ENCODE results near the gene SEC11A.
"Not testable (repeated sequence)": the region's sequence is repeated elsewhere in the genome, so short reads cannot be mapped to it uniquely, and the experiment has no call there.

The SEC11A gene

DNA sequence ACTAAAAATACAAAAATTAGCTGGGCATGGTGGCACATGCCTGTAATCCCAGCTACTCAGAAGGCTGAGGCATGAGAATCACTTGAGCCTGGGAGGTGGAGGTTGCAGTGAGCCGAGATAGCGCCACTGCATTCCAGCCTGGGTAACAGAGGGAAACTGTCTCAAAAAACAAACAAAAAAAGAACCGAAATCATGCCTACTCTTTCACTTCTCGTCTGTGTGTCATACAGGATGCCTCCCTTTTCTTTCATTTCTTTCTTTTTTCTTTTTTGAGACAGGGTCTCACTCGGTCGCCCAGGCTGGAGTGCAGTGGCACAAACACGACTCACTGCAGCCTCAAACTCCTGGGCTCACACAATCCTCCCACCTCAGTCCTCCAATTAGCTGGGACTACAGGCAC lies 29.5 kb downstream of the SEC11A start:
- H3K27ac ChIP-seq = peak overlapping the region; percentile 43
- not testable (repeated sequence) for DNase-seq (ENCODE audit: low read depth, low spot score)

DNA sequence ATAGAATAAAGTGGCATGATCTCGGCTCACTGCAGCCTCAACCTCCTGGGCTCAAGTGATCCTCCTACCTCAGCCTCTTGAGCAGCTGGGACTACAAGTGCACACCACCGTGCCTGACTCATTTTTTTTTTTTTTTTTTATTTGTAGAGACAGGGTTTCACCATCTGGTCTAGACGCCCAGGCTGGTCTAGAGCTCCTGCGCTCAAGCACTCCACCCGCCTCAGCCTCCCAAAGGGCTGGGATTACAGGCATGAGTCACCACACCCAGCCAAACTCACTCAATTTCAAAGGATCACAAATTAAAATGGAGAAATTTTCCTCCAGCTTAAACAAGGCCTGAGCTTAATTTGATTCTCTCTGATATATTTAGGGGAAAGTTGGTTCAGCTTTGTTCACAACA lies 30.6 kb downstream of the SEC11A start:
- peak; percentile 52 for DNase-seq (ENCODE audit: low read depth, low spot score)
- peak overlapping the region; percentile 43 for H3K27ac ChIP-seq

DNA sequence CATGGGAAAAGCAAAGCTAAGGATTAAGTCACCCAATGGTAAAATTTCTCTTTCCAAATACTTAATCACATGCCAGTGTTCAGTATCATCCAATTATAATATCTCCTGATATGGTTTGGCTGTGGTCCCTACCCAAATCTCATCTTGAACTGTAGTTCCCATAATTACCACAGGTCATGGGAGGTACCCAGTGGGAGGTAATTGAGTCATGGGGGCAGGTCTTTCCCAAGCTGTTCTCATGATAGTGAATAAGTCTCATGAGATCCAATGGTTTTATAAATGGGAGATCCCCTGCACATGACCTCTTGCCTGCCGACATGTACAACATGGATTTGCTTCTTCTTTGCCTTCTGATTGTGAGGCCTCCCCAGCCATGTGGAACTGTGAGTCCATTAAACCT lies 31.8 kb downstream of the SEC11A start:
- DNase-seq (ENCODE audit: low read depth, low spot score) = no peak
- H3K27ac ChIP-seq = no peak overlapping the region

DNA sequence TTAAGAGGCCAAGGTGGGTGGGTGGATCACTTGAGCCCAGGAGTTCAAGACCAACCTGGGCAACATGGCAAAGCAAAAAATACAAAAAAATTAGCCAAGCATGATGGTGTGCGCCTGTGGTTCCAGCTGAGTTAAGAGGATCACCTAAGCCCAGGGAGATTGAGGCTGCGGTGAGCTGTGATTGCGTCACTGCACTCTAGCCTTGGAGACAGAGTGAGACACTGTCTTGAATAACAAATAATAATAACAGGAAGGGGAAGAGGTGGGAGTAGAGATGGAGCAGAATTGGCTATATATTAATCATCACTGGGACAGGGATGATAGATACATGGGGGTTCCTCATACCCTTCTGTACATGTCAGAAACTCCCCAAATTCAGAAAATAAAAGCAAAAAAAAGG lies 34.1 kb downstream of the SEC11A start:
- no peak for DNase-seq (ENCODE audit: low read depth, low spot score)
- H3K27ac ChIP-seq = no peak overlapping the region

DNA sequence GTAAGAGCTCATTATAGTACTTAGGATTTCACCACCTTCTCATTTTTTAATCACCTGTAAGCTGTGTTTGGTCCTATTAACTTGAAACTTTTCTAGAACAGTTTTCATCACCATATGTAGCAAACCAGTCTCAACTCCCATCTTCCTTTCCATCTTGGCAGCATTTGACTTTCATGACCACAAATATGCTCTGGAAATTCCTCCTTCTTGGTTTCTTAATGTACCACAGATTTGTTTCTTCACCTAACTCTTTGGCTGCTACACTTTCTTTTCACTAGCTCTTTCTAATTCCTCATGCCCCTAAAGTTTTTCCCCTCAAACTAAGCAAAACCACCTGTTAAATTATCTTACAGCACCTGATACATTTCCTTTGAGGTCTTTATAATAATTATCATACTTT lies 44.7 kb downstream of the SEC11A start:
- H3K27ac ChIP-seq = no peak overlapping the region
- no peak for DNase-seq (ENCODE audit: low read depth, low spot score)

DNA sequence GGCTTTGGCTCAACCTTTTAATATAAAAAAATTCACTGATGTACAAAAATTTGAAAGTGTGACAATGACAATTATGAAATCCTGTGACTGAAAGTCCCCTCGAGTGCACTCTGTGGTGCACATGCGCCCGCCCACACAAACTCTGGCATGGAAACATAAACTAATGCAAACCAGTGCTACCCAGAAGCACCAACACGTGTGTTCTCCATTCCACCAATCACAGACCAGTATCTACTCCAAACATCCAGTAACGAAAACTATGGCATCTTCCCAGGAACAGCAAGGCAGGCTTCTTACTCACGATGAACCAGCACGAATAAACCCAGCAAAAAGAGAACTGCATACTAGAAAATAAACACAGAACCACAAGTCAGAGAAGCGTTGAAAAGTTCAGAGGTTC lies 46.2 kb downstream of the SEC11A start:
- no peak for DNase-seq (ENCODE audit: low read depth, low spot score)
- no peak overlapping the region for H3K27ac ChIP-seq

DNA sequence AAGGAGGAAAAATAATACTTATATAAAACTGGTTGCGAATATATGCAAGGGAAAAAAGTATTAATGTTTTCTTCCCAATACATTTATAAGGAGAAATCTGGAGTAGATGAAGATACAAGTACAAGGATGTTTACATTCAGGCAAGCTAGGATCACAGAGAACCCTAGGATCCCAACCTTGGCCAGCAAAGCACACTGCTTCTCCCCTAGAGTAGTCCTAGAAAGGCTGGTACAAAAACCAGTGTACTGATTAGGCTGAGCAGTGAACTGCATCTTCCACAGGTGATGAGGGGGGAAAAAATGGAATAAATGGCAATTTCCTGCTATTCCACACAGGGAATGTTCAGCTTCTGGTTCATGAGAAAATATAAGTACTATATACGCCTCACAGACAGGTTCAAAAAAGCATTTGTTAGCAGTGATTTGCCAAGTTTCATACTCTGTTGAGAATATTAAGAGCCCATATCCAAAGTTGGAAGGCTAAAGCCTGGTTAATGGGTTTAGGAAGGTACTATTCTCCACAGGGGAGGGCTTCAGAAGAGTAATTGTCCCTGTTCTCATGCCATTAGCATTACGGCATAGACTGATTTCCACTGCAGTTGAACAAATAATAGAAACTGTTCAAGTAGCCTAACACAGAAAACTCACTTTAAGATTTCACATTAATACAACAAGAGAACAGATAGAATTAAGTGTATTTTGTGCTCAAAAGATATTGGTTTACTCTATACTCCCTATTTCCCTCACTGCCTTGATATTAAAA lies 47.5 kb downstream of the SEC11A start:
- no peak for DNase-seq (ENCODE audit: low read depth, low spot score)
- no peak overlapping the region for H3K27ac ChIP-seq

DNA sequence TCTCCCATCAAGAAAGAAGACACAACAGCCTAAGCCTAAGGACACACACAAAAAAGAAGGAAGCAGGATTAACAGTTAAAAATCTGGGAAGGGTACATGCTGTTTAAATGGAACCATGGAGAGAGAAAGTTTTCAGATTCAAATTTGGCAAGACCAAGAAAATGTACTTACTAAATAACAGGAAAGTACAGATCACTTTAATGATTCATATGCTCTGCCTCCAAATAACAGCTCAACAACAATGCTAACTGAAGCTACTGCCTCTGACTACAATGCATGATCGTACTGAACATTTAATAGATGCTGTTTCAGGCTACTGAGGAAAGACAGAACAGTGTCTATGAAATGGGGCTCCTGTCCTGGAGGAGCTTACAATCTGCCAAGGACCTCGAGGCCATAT lies 49.6 kb downstream of the SEC11A start:
- no peak for DNase-seq (ENCODE audit: low read depth, low spot score)
- H3K27ac ChIP-seq = no peak overlapping the region

DNA sequence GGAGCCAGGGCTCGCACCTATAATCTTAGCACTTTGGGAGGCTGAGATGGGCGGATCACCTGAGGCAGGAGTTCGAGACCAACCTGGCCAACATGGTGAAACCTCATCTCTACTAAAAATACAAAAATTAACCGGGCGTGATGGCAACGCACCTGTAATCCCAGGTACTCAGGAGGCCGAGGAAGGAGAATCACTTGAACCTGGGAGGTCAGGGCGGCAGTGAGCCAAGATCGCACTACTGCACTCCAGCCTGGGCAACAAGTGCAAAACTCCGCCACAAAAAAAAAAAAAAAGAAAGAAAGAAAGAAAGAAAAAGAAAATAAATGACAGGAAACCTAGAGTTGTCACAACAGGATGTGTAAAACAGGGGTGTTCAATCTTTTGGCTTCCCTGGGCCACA lies 54.9 kb downstream of the SEC11A start:
- no peak for DNase-seq (ENCODE audit: low read depth, low spot score)
- H3K27ac ChIP-seq = no peak overlapping the region

DNA sequence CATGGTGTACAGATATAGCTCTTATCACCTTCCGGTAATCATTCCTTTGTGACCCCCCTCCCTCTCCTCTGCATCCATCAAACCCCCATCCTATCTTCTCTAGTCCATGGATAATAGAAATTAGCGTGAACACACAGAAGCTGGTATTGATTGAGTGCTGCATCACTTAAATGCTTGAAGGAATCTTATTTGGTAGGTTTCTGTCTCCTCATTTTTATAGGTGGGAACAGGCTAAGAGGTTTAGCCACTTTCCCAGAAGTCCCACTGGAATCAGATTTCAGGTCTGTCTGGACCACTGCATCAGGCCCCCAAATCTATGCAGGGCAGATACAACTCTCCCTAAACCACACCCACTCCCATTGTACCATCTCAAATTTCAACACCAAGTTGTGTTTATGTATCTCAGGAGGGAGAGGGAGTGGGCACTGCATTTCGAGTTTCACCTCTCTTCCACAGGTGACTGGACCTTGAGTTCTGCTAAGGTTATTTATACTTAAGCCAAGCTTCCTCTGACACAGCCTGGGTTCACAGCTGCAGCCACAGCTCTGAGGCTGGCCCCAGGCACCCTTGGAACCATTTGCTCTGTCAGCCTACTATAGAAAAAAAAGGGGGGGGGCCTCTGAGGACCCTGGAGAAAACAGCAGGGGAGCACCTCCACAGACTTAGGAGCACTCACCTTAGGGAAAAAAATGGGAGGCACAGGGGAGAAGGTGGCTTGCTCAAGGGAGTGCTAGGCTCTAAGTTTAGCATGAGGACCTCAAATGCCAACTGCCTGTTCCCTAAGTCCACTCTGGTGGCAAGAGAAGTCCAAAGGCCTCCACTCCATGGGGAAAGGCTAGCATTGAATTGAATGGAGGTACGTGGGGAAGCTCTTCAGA lies 55.8 kb downstream of the SEC11A start:
- DNase-seq (ENCODE audit: low read depth, low spot score) = no peak
- H3K27ac ChIP-seq = no peak overlapping the region

DNA sequence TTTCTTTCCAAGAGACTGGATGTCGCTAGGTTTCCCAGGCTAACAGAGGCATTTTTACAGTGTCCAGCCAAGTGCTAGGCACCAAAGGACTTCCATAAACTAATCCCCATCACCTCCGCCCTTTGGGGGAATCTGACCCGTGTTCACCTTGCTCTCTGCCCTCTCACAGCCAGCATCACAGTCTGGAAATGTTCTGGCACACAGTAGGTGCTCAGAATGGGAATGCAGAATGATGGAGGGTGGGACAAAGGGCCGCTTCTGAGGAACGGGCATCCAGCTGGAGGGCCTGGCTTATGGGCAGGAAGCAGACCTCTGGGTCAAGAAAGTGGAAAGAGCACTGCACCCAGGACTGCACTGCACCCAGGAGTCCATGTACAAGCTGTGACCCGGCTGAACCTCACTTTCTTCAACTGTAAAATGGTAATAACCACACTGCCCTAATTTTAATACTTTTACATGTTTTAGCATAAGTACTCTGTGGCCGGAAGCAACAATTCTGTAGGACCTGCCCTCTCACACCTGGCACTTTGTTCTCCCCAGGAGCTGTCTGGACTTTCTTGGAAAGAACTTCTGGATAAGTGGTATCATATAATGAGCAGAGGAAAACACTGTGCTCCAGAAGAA lies 57.0 kb downstream of the SEC11A start:
- DNase-seq (ENCODE audit: low read depth, low spot score) = no peak
- H3K27ac ChIP-seq = peak overlapping the region; percentile 51

DNA sequence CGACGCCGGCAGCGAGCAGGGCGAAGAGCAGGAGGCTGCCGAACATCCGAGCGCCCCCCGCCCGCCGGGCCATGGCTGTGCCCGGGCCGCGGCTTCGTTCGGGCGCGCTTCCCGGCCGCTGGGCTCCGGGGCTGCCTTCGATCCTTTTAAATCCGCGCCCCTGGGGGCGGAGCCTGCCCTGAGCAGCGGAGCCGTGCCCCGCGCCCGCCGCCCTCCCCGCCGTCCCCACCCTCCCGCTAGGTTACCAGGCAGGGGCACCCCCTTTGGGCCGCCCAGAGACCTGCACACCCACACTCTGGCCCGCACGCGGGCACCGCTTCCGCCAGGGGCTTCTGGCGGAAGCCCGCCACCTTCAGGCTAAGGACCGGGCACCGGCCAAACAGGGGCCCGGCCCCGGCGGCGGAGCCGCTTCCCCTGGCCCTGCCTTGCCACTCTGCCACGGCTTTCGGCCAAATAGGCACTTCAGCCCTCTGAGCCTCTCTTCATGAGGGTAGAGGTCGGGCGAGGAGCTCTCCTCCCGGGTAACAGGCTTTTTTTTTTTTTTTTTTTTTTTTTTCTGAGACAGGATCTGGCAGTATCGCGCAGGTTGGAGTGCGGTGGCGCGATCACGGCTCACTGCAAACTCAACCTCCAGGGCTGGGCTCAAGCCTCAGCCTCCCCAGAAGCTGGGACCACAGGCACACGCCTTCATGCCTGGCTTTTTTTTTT lies 57.7 kb downstream of the SEC11A start, which contains the start of gene NMB:
Gene NMB (minus strand): TSS at position 120 of the 708 bp plus-strand sequence. CDS start 47 bp downstream, at position 73.
- H3K27ac ChIP-seq = peak within 1 kb of the TSS; percentile 51
- no peak for DNase-seq (ENCODE audit: low read depth, low spot score)

DNA sequence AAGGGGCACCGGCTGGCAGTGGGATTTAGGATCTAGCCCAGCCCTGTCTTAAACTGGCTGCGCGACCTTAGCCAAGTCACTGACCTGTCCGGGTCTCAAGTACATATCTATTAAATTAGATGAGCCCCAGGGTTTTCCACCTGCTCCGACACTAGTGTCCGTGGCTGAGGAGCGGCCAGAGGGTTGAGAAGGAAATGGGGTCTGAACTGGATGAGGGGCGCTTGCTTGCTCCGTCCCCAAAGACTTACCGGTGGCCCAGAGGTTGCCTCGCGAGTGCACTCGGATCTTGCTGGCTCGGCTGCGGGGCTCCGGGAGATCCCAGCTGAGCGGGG lies 58.2 kb downstream of the SEC11A start:
- H3K27ac ChIP-seq = no peak overlapping the region
- no peak for DNase-seq (ENCODE audit: low read depth, low spot score)

DNA sequence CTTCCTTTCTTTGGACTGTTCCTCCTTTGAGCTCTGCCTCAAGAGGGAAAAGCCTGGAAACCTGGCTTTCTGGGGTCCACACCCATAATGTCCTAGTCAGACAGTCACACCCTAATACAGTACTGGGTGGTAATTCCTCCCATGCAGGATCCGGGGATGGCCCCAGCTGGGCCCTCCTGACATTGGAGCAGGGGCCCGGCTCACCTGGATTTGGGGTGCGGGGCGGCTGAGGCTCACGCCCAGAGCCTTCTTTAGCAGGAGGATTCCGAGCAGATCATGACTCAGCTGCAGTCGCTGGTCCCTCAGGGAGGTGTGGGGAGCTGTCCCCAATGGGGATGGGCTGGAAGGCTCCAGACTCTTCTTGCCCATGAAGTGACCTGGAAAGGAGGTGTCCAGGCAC lies 59.0 kb downstream of the SEC11A start:
- DNase-seq (ENCODE audit: low read depth, low spot score) = no peak

DNA sequence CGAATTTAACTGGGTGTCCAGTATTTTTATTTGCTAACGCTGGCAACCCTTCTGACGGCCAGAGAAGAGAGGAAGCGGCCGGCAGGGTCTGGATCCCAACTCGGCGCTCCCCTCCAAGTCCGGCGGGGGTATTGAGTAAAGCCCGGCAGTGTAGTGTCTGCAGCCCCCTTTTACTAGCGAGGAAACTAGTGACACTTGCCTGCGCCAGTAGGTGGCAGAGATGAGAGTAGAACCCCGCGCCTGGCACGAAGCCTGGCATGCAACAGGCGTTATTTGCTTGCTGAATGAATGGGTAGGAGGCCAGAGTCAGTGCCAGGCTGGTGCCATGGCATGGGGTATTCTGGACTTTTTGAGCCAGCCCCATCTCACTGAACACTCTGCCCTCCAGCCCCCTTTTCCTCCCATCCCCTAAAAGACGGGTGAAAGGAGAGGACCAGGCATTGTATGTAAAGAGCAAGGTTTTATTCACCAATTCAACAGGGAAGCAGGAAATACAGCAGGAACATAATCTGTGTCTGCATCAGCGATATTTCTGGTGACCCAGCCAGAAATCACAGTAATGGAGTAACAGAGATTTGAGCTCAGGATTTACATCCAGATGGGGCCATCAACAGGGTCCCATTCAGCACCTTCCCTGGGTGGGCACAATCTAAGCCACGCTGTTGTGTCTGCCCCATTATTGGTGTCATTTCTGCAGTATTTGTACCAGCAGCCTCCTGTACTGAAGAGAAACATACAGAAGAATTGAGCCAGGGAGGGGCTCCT lies 61.1 kb downstream of the SEC11A start:
- H3K27ac ChIP-seq = peak overlapping the region; percentile 79
- DNase-seq (ENCODE audit: low read depth, low spot score) = peak; percentile 27

More for the DNA sequence above, 59.0 kb downstream of the SEC11A start:
- no peak overlapping the region for H3K27ac ChIP-seq

DNA sequence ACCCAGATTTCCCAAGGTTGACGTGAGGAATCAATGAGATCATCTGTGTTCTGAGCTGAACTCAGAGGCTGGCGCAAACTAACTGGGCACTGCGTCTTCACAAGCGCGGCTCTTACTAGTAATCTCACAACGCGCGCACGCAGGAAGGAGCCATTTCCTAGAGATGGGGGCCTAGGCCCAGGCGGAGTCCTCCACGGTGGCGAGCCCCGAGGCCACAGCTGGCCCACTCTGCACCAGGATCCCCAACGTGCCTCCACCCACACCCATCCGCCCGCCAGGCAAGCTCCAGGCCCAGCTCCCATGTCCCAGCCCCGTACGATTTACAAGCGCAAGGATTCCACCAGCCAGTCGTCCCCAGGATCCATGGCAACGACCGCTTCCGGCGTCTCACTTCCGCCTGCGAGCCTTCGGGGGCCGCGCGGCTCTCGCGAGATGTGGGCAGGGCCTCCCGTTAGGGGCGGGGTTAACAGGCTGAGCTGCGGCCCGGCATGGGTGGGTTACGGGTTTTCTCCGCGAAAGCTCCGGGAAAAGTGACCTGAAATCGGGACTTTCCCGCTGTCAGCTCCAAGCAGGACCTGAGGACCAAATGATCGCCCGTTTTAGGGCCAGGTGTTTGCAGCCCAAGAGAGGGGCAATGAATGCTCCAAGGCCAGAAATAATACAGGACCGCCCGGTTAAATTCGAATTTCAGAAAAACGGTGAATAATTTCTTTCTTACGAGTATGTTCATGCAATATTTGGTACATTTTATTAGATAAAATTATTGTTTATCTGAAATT lies 61.8 kb downstream of the SEC11A start, which contains the start of gene WDR73:
Gene WDR73 (minus strand): TSS at position 374 of the 779 bp plus-strand sequence. CDS start 9 bp downstream, at position 365.
- peak within 1 kb of the TSS; percentile 79 for H3K27ac ChIP-seq
- peak; percentile 66 for DNase-seq (ENCODE audit: low read depth, low spot score)

DNA sequence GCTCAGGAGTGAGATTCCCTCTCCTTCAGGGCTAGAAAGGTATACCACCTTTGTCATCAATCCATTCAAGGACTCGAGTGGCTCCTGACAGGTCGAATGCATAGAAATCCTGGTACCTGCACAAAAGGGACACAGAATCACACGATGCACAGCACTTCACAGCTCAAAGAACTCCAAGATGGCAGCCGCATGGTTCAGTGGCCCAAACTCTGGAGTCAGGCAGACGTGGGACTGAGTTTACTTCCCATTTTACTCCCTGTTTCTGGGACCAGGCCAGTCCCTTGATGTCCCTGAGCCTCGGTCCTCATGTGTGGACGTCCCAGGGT lies 62.4 kb downstream of the SEC11A start:
- no peak for DNase-seq (ENCODE audit: low read depth, low spot score)
- H3K27ac ChIP-seq = peak overlapping the region; percentile 79

DNA sequence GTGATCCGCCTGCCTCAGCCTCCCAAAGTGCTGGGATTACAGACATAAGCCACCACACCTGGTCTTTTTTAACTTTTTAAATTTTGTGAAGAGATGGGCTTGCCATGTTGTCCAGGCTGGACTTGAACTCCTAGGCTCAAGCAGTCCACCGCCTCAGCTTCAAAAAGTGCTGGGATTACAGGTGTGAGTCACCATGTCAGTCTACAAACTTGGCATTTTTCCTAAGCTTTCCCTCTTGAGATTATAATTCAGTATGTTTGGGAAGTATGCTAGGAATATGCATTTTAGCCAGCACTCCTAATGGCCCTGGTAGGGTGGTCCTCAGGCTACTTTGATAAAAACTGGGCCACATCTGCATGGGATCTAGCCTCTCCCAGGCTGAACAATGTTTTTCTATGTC lies 66.2 kb downstream of the SEC11A start:
- no peak for DNase-seq (ENCODE audit: low read depth, low spot score)

DNA sequence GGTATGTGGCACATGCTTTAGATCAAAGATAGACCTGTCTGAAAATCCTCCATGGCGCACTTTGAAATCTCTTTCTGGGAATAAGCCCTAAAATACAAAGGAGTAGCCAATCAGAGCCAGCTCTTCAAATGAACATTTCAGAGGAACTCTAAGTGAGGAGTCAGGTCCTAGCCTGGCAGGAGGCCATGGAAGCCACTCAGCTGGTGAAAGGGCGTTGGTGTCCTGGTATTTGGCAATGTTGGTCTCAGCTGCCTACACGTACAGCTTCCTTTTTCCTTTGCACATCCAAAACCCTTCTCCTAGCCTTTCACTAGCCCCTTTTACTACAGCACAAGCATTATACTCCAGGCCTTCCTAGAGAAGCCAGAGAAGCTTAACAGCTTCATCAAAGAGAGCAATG lies 67.4 kb downstream of the SEC11A start:
- no peak for DNase-seq (ENCODE audit: low read depth, low spot score)
- no peak overlapping the region for H3K27ac ChIP-seq

More for the DNA sequence above, 66.2 kb downstream of the SEC11A start:
- H3K27ac ChIP-seq = no peak overlapping the region
